Medulla oblongata (tissue), 1 donor: ENCODE results near the gene GAK.
"Not testable (repeated sequence)": the region's sequence is repeated elsewhere in the genome, so short reads cannot be mapped to it uniquely, and the experiment has no call there.

Source experiments
- DNase-seq: peaks from one replicate; pipeline ENCODE4 v3.0.0-alpha.2; 2015; ENCODE audit errors: extremely low spot score

The GAK gene

GRCh38 chr4:819401-820229, 112.5 kb downstream of the GAK start:
- no peak for DNase-seq

- no peak for DNase-seq
Measured at GRCh38 chr4:818106-818921, 113.8 kb downstream of the GAK start.

- no peak for DNase-seq
Measured at GRCh38 chr4:815464-816146, 116.5 kb downstream of the GAK start.

- DNase-seq = no peak
Measured at GRCh38 chr4:814312-814850, 117.7 kb downstream of the GAK start.

GRCh38 chr4:813900-814299, 118.2 kb downstream of the GAK start:
- no peak for DNase-seq

GRCh38 chr4:808860-809570, 123.1 kb downstream of the GAK start:
- DNase-seq = no peak

- no peak for DNase-seq
Measured at GRCh38 chr4:807792-808191, 124.3 kb downstream of the GAK start.

- DNase-seq = not testable (repeated sequence)
Measured at GRCh38 chr4:806979-807378, 125.1 kb downstream of the GAK start.

- no peak for DNase-seq
Measured at GRCh38 chr4:804804-805203, 127.3 kb downstream of the GAK start.

- no peak for DNase-seq
Measured at GRCh38 chr4:803884-804283, 128.2 kb downstream of the GAK start.

- DNase-seq = no peak
Measured at GRCh38 chr4:801436-802124, 130.5 kb downstream of the GAK start.
